ENCODE results near the gene ACP7.

Gene ACP7

DNA sequence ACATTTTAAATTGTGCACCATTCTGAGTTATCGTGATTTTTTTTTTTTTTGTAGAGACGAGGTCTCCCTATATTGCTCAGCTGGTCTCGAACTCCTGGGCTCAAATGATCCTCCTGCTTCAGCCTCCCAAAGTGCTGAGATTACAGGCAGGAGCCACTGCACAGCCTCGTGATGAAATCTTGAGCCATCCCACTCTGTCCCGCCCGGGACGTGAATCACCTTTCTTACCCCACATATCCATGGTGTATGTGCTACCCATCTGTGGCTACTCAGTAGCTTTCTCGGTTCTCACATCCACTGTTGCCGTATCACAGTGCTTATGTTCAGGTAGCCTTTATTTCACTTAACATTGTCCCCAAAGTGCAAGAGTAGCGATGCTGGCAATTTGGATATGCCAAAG is 67.9 kb downstream of the ACP7 start:
- no peak overlapping the region for H3K27ac Mint-ChIP-seq
- DNase-seq: no peak
- peaks cover 23% of the 10 kb centered on the region for H3K4me1 Mint-ChIP-seq (ENCODE audit: low read depth)
- H3K36me3 Mint-ChIP-seq (ENCODE audit: low read depth): peaks cover 7% of the 10 kb centered on the region
- no peaks in the 10 kb centered on the region for H3K27me3 Mint-ChIP-seq
- no peak overlapping the region for H3K4me3 Mint-ChIP-seq
- no peaks in the 10 kb centered on the region for H3K9me3 Mint-ChIP-seq

GRCh38 chr19:39154100-39154628 is 70.0 kb downstream of the ACP7 start:
- DNase-seq: no peak
- Mint-ChIP-seq H3K4me1 (ENCODE audit: low read depth) (peaks cover 25% of the 10 kb centered on the region), H3K9me3 (no peaks in the 10 kb centered on the region), H3K27me3 (no peaks in the 10 kb centered on the region), H3K4me3 (no peak overlapping the region), H3K36me3 (ENCODE audit: low read depth) (peaks cover 2% of the 10 kb centered on the region), H3K27ac (no peak overlapping the region)

GRCh38 chr19:39154629-39155100 is 70.5 kb downstream of the ACP7 start:
- Mint-ChIP-seq H3K4me3 (no peak overlapping the region), H3K36me3 (ENCODE audit: low read depth) (peaks cover 2% of the 10 kb centered on the region), H3K9me3 (no peaks in the 10 kb centered on the region), H3K27ac (no peak overlapping the region), H3K4me1 (ENCODE audit: low read depth) (peaks cover 25% of the 10 kb centered on the region), H3K27me3 (no peaks in the 10 kb centered on the region)
- DNase-seq: no peak

DNA sequence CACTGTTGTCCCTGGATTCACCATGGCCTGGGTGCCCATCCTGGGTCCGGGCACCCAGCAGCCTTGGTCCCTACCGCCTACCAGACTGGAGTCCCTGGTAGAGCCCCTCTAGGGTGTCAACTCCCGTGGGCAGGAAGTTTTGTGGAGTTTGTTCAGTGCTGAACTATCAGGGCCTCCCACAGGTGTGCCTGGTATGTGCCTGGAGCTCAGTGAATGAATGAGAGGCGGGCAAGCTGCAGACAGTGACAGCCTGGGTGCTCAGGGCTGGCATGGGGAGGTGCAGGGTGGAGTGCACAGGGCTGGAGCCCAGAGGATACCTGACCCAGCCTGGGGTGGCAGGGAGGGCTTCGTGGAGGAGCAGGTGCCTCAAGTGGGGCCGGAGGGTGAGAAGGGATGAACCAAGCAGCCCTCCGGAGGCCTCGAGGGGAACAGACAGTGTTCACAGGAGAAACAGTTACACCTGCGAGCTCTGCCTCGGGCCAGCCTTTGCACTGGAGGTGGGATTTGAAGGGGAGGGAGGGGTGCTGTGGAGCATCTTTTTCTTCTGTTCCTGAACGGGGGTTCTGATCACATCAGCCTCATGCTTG is 71.0 kb downstream of the ACP7 start:
- H3K27me3 Mint-ChIP-seq: no peaks in the 10 kb centered on the region
- H3K4me1 Mint-ChIP-seq (ENCODE audit: low read depth): peaks cover 25% of the 10 kb centered on the region
- no peak for DNase-seq
- no peak overlapping the region for H3K4me3 Mint-ChIP-seq
- peaks cover 2% of the 10 kb centered on the region for H3K36me3 Mint-ChIP-seq (ENCODE audit: low read depth)
- no peak overlapping the region for H3K27ac Mint-ChIP-seq
- H3K9me3 Mint-ChIP-seq: no peaks in the 10 kb centered on the region

DNA sequence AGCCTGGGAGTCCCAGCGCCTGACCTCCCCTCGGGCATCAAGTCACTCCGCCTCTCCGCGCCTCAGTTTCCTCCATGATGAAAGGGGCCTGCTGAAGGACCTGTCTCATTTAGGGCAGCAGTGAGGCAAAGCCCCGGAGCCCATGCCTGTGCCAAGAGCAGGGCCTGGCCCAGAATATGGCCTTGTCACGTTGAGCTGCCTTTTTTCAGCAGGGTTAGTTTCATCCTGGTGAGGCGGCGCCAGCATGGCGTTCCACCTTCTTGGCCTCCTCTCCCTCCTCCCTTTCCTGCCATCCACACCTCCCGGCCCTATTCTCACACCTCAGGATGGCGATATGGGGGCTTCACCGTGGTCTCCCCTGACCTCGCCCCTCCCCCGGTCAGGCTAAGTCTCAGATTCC is 71.6 kb downstream of the ACP7 start:
- Mint-ChIP-seq H3K4me3 (no peak overlapping the region), H3K9me3 (no peaks in the 10 kb centered on the region), H3K36me3 (ENCODE audit: low read depth) (peaks cover 2% of the 10 kb centered on the region), H3K27ac (no peak overlapping the region), H3K4me1 (ENCODE audit: low read depth) (peaks cover 24% of the 10 kb centered on the region), H3K27me3 (no peaks in the 10 kb centered on the region)
- no peak for DNase-seq

- no peak overlapping the region for H3K4me3 Mint-ChIP-seq
- H3K36me3 Mint-ChIP-seq (ENCODE audit: low read depth): peaks cover 2% of the 10 kb centered on the region
- DNase-seq: no peak
- H3K9me3 Mint-ChIP-seq: no peaks in the 10 kb centered on the region
- H3K27ac Mint-ChIP-seq: no peak overlapping the region
- peaks cover 20% of the 10 kb centered on the region for H3K4me1 Mint-ChIP-seq (ENCODE audit: low read depth)
- H3K27me3 Mint-ChIP-seq: no peaks in the 10 kb centered on the region
Observed at GRCh38 chr19:39156326-39157230, 72.4 kb downstream of the ACP7 start.

DNA sequence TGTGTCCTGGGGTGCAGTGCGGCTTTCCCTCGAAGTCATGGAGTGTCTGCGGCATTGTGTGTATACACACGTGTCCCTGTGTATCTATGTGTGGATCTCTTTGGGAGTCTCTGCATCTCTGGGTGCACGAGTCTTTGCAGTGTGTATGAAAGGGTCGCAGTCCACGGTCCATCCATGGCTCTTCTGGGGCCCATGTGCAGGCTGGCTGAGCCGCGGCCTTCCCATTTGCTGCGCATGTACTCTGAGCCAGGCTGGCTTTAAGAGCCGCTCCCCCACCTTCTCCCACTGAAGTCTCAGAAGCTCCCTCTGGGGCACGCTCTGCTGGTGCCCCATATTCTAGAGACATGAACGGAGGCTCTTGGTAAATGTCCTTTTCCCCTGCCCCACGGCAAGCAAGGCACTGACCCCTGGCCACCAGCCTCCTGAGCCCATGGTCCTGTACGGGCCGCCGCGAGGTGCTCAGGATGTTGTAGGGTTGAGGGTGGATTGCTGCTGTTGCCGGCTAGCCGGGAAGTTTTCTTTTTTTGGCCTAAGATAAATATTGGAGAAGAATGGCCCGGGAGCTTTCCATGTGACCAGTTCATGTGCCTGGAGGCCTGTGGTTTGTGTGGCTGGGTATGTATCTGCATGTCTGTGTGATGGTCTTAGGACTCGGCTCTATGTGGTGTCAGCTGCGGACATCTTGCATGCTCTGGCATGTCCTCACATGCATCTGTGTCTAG is 73.3 kb downstream of the ACP7 start:
- Mint-ChIP-seq H3K4me1 (ENCODE audit: low read depth) (peaks cover 16% of the 10 kb centered on the region), H3K9me3 (no peaks in the 10 kb centered on the region), H3K4me3 (no peak overlapping the region), H3K27me3 (no peaks in the 10 kb centered on the region), H3K27ac (no peak overlapping the region), H3K36me3 (ENCODE audit: low read depth) (peaks cover 2% of the 10 kb centered on the region)
- DNase-seq: no peak

GRCh38 chr19:39157997-39158389 is 73.8 kb downstream of the ACP7 start:
- Mint-ChIP-seq H3K9me3 (no peaks in the 10 kb centered on the region), H3K36me3 (ENCODE audit: low read depth) (peaks cover 2% of the 10 kb centered on the region), H3K27me3 (no peaks in the 10 kb centered on the region), H3K27ac (no peak overlapping the region), H3K4me3 (no peak overlapping the region), H3K4me1 (ENCODE audit: low read depth) (peaks cover 21% of the 10 kb centered on the region)
- no peak for DNase-seq

DNA sequence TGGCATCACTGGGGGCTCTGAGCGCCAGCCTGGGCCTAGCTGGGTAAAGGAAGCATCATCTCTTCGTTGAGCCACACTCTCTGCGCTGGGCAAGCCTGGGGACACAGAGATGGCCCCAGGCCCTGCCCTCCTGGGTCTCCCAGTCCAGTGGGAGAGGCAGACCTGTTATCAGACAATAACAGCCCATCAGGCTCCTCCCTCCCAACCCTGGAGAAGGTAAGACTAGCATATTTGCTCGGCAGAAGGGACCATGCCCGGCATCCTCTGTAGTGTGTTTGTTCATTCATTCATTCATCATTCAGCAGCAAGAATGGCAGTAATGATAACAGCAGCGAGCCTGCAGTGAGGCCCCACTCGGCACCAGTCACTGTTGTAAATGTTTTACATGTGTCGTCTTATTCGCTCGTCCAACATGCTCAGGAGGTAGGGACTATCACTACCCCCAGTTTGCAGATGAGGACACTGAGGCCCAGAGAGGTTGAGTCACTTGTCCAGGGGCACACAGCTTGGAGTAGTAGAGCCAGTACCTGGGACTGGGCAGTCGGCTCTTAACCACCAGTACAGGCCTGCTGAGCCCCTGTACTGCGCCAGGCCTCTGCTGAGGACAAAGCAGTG is 74.6 kb downstream of the ACP7 start:
- H3K9me3 Mint-ChIP-seq: no peaks in the 10 kb centered on the region
- H3K36me3 Mint-ChIP-seq (ENCODE audit: low read depth): peaks cover 2% of the 10 kb centered on the region
- no peaks in the 10 kb centered on the region for H3K27me3 Mint-ChIP-seq
- no peak for DNase-seq
- no peak overlapping the region for H3K4me3 Mint-ChIP-seq
- no peak overlapping the region for H3K27ac Mint-ChIP-seq
- peaks cover 22% of the 10 kb centered on the region for H3K4me1 Mint-ChIP-seq (ENCODE audit: low read depth)

DNA sequence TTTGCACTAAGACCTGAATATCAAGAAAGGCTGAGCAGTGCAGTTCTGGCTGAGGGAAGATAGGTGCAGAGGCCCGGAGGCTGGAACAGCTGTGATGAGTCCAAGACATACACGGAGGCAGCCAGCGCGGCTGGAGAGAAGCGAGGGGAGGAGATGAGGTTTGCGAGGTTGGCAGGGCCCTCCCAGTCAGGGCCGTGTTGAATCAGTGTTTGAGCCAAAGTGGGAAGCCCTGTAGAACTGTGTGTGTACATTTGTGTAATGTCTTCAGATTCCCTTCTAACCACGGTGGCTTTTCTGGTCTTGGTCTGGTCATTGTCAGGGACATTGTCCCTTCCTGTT is 76.3 kb downstream of the ACP7 start:
- DNase-seq: no peak
- H3K9me3 Mint-ChIP-seq: no peaks in the 10 kb centered on the region
- peaks cover 16% of the 10 kb centered on the region for H3K4me1 Mint-ChIP-seq (ENCODE audit: low read depth)
- no peaks in the 10 kb centered on the region for H3K36me3 Mint-ChIP-seq (ENCODE audit: low read depth)
- no peak overlapping the region for H3K27ac Mint-ChIP-seq
- H3K27me3 Mint-ChIP-seq: no peaks in the 10 kb centered on the region
- H3K4me3 Mint-ChIP-seq: no peak overlapping the region

Measured in activated T-cell treated with anti-CD3 and anti-CD28 coated beads, Interleukin-2, amount 50 U/mL, for 24 hours (primary cell).